ENCODE results near the gene SMAD9. TPM values are rescaled to one million over a fixed set of nuclear protein-coding genes. Genes with fewer than 3 reads are reported as not detected.

Gene SMAD9
- total RNA-seq, 2 experiments from 2014 or later = not detected

GRCh38 chr13:36862722-36863121 is 57.3 kb downstream of the SMAD9 start:
- intact Hi-C loops (cut with DNase I, micrococcal nuclease) = no loop called here
- Mint-ChIP-seq H3K27me3 (peaks cover 64% of the 10 kb centered on the region), H3K9me3 (no peaks in the 10 kb centered on the region), H3K4me1 (ENCODE audit: low read depth) (no peaks in the 10 kb centered on the region), H3K36me3 (ENCODE audit: low read depth) (no peaks in the 10 kb centered on the region), H3K4me3 (no peak overlapping the region), H3K27ac (no peak overlapping the region)
- POLR2A ChIA-PET = no interaction called here
- ATAC-seq (ENCODE audit: poor library complexity) (no peak), DNase-seq (no peak)
- H3K9me3 ChIP-seq (ENCODE audit: control insufficient read depth in 1 of 2, insufficient read depth in 1 of 2, low read length in 2 of 2) = no peaks in the 10 kb centered on the region
- H3K36me3 ChIP-seq (ENCODE audit: insufficient read depth, low read length) = no peaks in the 10 kb centered on the region
- H3K4me3 ChIP-seq (ENCODE audit: low read length) = no peak overlapping the region
- TF ChIP-seq CTCF (IDR thresholded peaks at IDR 0.05) = no peak
- no peaks in the 10 kb centered on the region for H3K4me1 ChIP-seq (ENCODE audit: insufficient read depth, low read length)
- H3K27me3 ChIP-seq (ENCODE audit: control insufficient read depth in 1 of 2, insufficient read depth in 2 of 2, low read length in 2 of 2) = peaks cover 12 to 21% of the 10 kb centered on the region in 2 experiments
- no peak overlapping the region for H3K27ac ChIP-seq (ENCODE audit: low read depth in 1 of 2, low read length in 2 of 2)
- CTCF ChIA-PET = no interaction called here

GRCh38 chr13:36862002-36862685 is 57.9 kb downstream of the SMAD9 start:
- DNase-seq (no peak), ATAC-seq (ENCODE audit: poor library complexity) (no peak)
- Histone ChIP-seq H3K36me3 (ENCODE audit: insufficient read depth, low read length) (no peaks in the 10 kb centered on the region), H3K9me3 (ENCODE audit: control insufficient read depth in 1 of 2, insufficient read depth in 1 of 2, low read length in 2 of 2) (no peaks in the 10 kb centered on the region), H3K4me3 (ENCODE audit: low read length) (no peak overlapping the region), H3K27me3 (ENCODE audit: control insufficient read depth in 1 of 2, insufficient read depth in 2 of 2, low read length in 2 of 2) (peaks cover 12 to 21% of the 10 kb centered on the region in 2 experiments), H3K27ac (ENCODE audit: low read depth in 1 of 2, low read length in 2 of 2) (no peak overlapping the region), H3K4me1 (ENCODE audit: insufficient read depth, low read length) (no peaks in the 10 kb centered on the region)
- no peak overlapping the region for H3K4me3 Mint-ChIP-seq
- H3K27ac Mint-ChIP-seq = no peak overlapping the region
- no peaks in the 10 kb centered on the region for H3K36me3 Mint-ChIP-seq (ENCODE audit: low read depth)
- H3K27me3 Mint-ChIP-seq = peaks cover 58% of the 10 kb centered on the region
- no peaks in the 10 kb centered on the region for H3K4me1 Mint-ChIP-seq (ENCODE audit: low read depth)
- CTCF ChIA-PET = no interaction called here
- intact Hi-C loops (cut with DNase I, micrococcal nuclease) = no loop called here
- no peaks in the 10 kb centered on the region for H3K9me3 Mint-ChIP-seq
- POLR2A ChIA-PET = no interaction called here
- TF ChIP-seq CTCF (IDR thresholded peaks at IDR 0.05) = no peak

GRCh38 chr13:36859259-36859658 is 60.8 kb downstream of the SMAD9 start:
- intact Hi-C loops (cut with DNase I, micrococcal nuclease) = no loop called here
- ATAC-seq (ENCODE audit: poor library complexity) (no peak), DNase-seq (no peak)
- H3K9me3 Mint-ChIP-seq = no peaks in the 10 kb centered on the region
- H3K27ac ChIP-seq (ENCODE audit: low read depth in 1 of 2, low read length in 2 of 2) = no peak overlapping the region
- H3K4me3 Mint-ChIP-seq = no peak overlapping the region
- H3K27me3 Mint-ChIP-seq = peaks cover 46% of the 10 kb centered on the region
- H3K36me3 Mint-ChIP-seq (ENCODE audit: low read depth) = no peaks in the 10 kb centered on the region
- no peaks in the 10 kb centered on the region for H3K9me3 ChIP-seq (ENCODE audit: control insufficient read depth in 1 of 2, insufficient read depth in 1 of 2, low read length in 2 of 2)
- peaks cover 3 to 26% of the 10 kb centered on the region in 2 experiments for H3K27me3 ChIP-seq (ENCODE audit: control insufficient read depth in 1 of 2, insufficient read depth in 2 of 2, low read length in 2 of 2)
- no peaks in the 10 kb centered on the region for H3K4me1 ChIP-seq (ENCODE audit: insufficient read depth, low read length)
- ChIA-PET POLR2A (no interaction called here), CTCF (no interaction called here)
- no peak for TF ChIP-seq CTCF (IDR thresholded peaks at IDR 0.05)
- no peaks in the 10 kb centered on the region for H3K36me3 ChIP-seq (ENCODE audit: insufficient read depth, low read length)
- no peaks in the 10 kb centered on the region for H3K4me1 Mint-ChIP-seq (ENCODE audit: low read depth)
- no peak overlapping the region for H3K4me3 ChIP-seq (ENCODE audit: low read length)
- no peak overlapping the region for H3K27ac Mint-ChIP-seq
